KOPT-K1 (cell line): ENCODE measurements around the gene HEPACAM2.

Experiments used
- H3K27ac ChIP-seq: fragments of 200-600 bp; sonication (generic); 2 replicates; pipeline ENCODE4 v1.5.1; 2016; ENCODE audit warnings: antibody characterized with exemption, mild to moderate bottlenecking, low read depth, low read length; ENCODE audit not compliant: poor library complexity, severe bottlenecking
- H3K36me3 ChIP-seq: fragments of 200-600 bp; sonication (generic); 2 replicates; pipeline ENCODE4 v1.5.1; 2017; ENCODE audit warnings: antibody characterized with exemption, mild to moderate bottlenecking, low read length, moderate library complexity; ENCODE audit not compliant: insufficient read depth
- H3K9me3 ChIP-seq: fragments of 200-600 bp; sonication (generic); 2 replicates; pipeline ENCODE4 v1.5.1; 2017; ENCODE audit warnings: antibody characterized with exemption, low read length, mild to moderate bottlenecking; ENCODE audit not compliant: insufficient read depth, poor library complexity, severe bottlenecking

Gene HEPACAM2

GRCh38 chr7:93176992-93177580 is 49.2 kb downstream of the HEPACAM2 start:
- Histone ChIP-seq H3K27ac (no peak overlapping the region), H3K9me3 (peaks cover 5% of the 10 kb centered on the region), H3K36me3 (no peaks in the 10 kb centered on the region)

DNA sequence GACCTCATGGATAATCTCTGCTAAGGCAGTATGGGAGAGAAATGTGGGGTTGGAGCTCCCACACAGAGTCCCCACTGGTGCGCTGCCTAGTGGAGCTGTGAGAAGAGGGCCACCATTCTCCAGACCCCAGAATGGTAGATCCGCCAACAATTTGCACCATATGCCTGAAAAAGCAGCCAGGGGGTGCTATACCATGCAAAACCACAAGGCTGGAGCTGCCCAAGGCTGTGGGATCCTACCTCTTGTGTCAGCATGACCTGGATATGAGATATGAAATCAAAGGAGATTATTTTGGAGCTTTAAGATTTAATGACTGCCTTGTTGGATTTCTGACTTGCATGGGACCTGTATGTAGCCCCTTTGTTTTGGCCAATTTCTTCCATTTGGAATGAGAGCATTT is 51.0 kb downstream of the HEPACAM2 start:
- Histone ChIP-seq H3K27ac (no peak overlapping the region), H3K36me3 (no peaks in the 10 kb centered on the region), H3K9me3 (peaks cover 24% of the 10 kb centered on the region)

DNA sequence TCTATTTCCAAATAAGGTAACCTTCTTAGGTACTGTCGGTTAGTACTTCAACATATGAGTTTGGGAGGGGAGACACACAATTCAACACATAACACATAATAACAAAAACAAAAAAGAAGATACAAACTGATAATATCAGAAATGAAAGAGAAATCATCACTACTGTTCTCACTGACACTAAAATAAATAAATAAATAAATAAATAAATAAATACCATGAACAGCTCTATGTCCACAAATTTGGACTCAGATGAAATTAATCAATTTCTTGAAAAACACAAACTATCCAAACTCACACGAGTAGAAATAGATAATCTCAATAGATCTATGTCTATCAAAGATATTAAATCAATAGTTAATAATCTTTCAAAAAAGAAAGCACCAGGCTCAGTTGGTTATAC is 53.6 kb downstream of the HEPACAM2 start:
- H3K27ac ChIP-seq: no peak overlapping the region
- peaks cover 40% of the 10 kb centered on the region for H3K9me3 ChIP-seq
- H3K36me3 ChIP-seq: no peaks in the 10 kb centered on the region

DNA sequence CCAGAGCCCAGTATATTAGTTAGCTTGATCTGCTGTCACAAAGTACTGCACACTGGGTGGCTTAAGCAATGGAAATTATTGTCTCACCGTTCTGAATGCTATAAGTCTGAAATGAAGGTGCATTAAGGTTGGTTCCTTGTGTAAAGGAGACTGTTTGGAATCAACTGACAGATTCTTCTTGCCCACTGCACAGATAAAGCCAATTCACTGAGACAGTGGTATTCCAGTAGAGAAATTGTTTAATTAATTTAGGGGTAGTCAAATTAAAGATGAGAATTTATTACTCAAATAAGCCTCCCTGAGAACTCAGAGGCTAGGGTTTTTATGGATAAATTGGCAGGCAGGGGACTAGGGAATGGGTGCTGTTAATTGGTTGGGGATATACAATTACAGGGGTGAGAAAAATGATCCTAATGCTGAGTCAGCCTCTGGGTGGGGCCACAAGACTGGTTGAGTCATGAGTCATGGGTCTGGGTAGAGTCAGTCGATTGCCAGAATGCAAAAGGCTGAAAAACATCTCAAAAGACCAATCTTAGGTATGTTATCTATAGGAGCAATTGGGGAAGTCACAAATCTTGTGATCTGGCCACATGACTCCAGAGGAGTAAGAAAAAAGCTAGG is 54.6 kb downstream of the HEPACAM2 start:
- Histone ChIP-seq H3K9me3 (peaks cover 40% of the 10 kb centered on the region), H3K27ac (no peak overlapping the region), H3K36me3 (no peaks in the 10 kb centered on the region)

GRCh38 chr7:93165447-93165846 is 60.8 kb downstream of the HEPACAM2 start:
- H3K36me3 ChIP-seq: no peaks in the 10 kb centered on the region
- H3K27ac ChIP-seq: no peak overlapping the region
- peaks cover 37% of the 10 kb centered on the region for H3K9me3 ChIP-seq

GRCh38 chr7:93164766-93165165 is 61.5 kb downstream of the HEPACAM2 start:
- Histone ChIP-seq H3K27ac (no peak overlapping the region), H3K36me3 (no peaks in the 10 kb centered on the region), H3K9me3 (peaks cover 31% of the 10 kb centered on the region)

DNA sequence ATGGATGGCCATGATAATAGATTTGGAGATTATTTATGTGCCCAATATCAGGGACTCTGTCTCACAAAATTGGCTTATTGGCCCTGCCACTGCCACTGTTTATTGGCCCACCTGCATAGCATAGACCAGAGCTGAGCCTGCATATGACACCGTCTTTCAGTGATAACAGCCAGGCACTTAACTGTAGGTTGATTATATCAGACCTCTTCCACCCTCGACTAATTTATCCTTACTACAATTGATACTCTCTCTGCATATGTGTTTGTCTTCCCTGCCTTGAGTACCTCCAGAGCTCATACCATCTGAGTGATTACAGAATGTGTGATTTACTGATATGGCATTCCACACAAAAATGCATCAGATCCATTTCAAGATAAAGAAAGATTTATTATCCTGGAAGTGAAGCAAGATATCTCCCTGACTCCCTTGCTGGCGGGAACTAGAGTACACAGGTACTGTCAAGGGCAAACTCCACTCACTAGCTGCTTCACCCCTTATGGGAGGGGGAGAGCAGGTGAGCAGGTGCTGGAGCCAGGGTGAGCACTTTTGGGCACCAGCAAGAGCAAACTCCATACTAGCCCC is 65.0 kb downstream of the HEPACAM2 start:
- Histone ChIP-seq H3K36me3 (no peaks in the 10 kb centered on the region), H3K27ac (no peak overlapping the region), H3K9me3 (peaks cover 19% of the 10 kb centered on the region)

GRCh38 chr7:93160410-93160809 is 65.9 kb downstream of the HEPACAM2 start:
- Histone ChIP-seq H3K27ac (no peak overlapping the region), H3K36me3 (no peaks in the 10 kb centered on the region), H3K9me3 (peaks cover 19% of the 10 kb centered on the region)

DNA sequence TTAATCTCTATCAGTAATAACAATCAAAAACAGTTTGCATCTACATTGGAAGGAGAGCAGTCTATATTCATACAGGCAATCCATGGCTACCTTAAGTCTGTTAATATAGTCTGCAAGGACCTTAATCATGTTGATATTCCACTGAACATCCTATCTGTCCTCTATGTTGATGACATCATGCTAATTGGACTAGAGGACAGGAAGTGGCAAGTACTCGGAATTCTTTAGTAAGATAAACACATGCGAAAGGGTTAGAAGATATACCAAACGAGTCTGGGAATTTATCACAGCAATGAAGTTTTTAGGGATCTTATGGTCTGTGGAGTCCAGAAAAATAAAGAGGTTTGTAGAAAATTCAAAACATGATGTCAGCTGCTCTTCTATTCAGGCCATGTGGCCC is 66.8 kb downstream of the HEPACAM2 start:
- Histone ChIP-seq H3K36me3 (no peaks in the 10 kb centered on the region), H3K27ac (no peak overlapping the region), H3K9me3 (peaks cover 19% of the 10 kb centered on the region)

DNA sequence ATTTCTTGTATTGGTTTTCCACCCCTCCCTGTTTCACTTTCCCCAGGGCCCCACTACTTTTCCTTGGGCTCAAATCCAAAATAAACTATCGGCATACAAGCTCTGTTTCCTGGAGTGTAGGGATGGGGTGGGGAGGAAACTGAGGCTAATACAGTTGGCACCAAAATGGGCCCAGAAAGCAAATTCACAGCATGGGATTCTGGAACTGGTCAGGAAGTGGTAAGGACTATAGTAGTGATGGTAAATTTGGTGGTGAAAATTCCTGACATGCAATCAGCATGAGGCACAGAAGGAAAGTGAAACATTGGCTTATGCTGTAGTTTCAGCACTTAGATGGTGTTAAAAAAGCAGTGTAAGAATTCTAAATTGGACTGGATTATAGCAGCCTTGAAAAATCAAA is 69.4 kb downstream of the HEPACAM2 start:
- Histone ChIP-seq H3K27ac (no peak overlapping the region), H3K9me3 (peaks cover 9% of the 10 kb centered on the region), H3K36me3 (no peaks in the 10 kb centered on the region)

- H3K9me3 ChIP-seq: no peaks in the 10 kb centered on the region
- H3K36me3 ChIP-seq: no peaks in the 10 kb centered on the region
- no peak overlapping the region for H3K27ac ChIP-seq
These were observed 76.0 kb downstream of the HEPACAM2 start for GRCh38 chr7:93150200-93150835.

DNA sequence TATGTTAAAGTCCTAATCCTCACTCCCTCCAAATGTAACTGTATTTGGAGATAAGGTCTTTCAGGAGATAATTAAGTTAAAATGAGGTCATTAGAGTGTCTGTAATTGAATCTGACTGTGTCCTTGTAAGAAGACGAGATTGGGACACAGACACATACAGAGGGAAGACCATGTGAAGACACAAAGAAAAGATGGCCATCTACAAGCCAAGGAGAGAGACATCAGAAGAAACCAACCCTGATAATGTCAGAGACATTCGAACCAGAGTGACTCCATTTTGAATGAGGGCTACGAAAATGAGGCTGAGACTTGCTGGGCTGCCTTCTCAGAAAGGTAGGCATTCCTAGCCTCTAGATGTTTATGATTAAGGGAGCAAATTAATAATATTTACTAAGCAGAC is 77.5 kb downstream of the HEPACAM2 start:
- Histone ChIP-seq H3K27ac (peak overlapping the region; percentile 60), H3K36me3 (no peaks in the 10 kb centered on the region), H3K9me3 (no peaks in the 10 kb centered on the region)

- H3K9me3 ChIP-seq: no peaks in the 10 kb centered on the region
- H3K36me3 ChIP-seq: no peaks in the 10 kb centered on the region
- peak within 1 kb of the TSS; percentile 60 for H3K27ac ChIP-seq
These were observed 78.1 kb downstream of the HEPACAM2 start, which contains the start of gene SAMD9L for GRCh38 chr7:93148144-93148543. SAMD9L (minus strand) TSS chr7:93148385; CDS start chr7:93135971, 12,414 bp downstream.

GRCh38 chr7:93147363-93147762 is 78.9 kb downstream of the HEPACAM2 start:
- peak overlapping the region; percentile 60 for H3K27ac ChIP-seq
- H3K36me3 ChIP-seq: no peaks in the 10 kb centered on the region
- H3K9me3 ChIP-seq: no peaks in the 10 kb centered on the region

GRCh38 chr7:93146472-93147141 is 79.7 kb downstream of the HEPACAM2 start:
- Histone ChIP-seq H3K9me3 (no peaks in the 10 kb centered on the region), H3K36me3 (no peaks in the 10 kb centered on the region), H3K27ac (peak overlapping the region; percentile 60)
